Parathyroid adenoma (tissue), 2 donors: ENCODE measurements around the gene TSPAN10.
A peak's percentile ranks its signal among the peaks of the same experiment; 100 is the strongest.

Experiments used
- H2AFZ ChIP-seq: fragments of 300-600 bp; sonication (generic); one replicate; pipeline ENCODE4 v1.7.0; 2017; ENCODE audit warnings: antibody characterized with exemption, mild to moderate bottlenecking
- H3K27ac ChIP-seq: fragments of 300-600 bp; sonication (generic); one replicate; pipeline ENCODE4 v1.7.0; 2017
- H3K27me3 ChIP-seq: fragments of 300-600 bp; sonication (generic); one replicate; pipeline ENCODE4 v1.7.0; 2017; ENCODE audit warnings: low read length; ENCODE audit not compliant: control insufficient read depth, insufficient read depth
- H3K36me3 ChIP-seq: fragments of 300-600 bp; sonication (generic); one replicate; pipeline ENCODE4 v1.7.0; 2017; ENCODE audit warnings: low read length; ENCODE audit not compliant: control insufficient read depth, insufficient read depth
- H3K4me1 ChIP-seq: fragments of 300-600 bp; sonication (generic); one replicate; pipeline ENCODE4 v1.7.0; 2017; ENCODE audit warnings: control low read depth
- H3K4me2 ChIP-seq: fragments of 300-600 bp; sonication (generic); one replicate; pipeline ENCODE4 v1.7.0; 2017; ENCODE audit warnings: low read length
- H3K4me3 ChIP-seq: fragments of 300-600 bp; sonication (generic); one replicate; pipeline ENCODE4 v1.7.0; 2017; ENCODE audit warnings: low read depth, low read length
- H3K79me2 ChIP-seq: fragments of 300-600 bp; sonication (generic); one replicate; pipeline ENCODE4 v1.7.0; 2017; ENCODE audit warnings: control low read depth
- H3K9ac ChIP-seq: fragments of 300-600 bp; sonication (generic); one replicate; pipeline ENCODE4 v1.7.0; 2017; ENCODE audit warnings: mild to moderate bottlenecking
- H3K9me3 ChIP-seq: fragments of 300-600 bp; sonication (generic); one replicate; pipeline ENCODE4 v1.7.0; 2017; ENCODE audit warnings: low read length; ENCODE audit not compliant: control insufficient read depth
- CTCF ChIP-seq: fragments of 300-600 bp; sonication (generic); IDR thresholded peaks from one replicate; pipeline ENCODE4 v1.7.0; 2017; ENCODE audit warnings: antibody characterized with exemption, mild to moderate bottlenecking
- donor health status: primary hyperparathyroidism.

Gene TSPAN10

GRCh38 chr17:81684442-81684911 lies 47.5 kb downstream of the TSPAN10 start:
- peaks cover 55% of the 10 kb centered on the region for H3K79me2 ChIP-seq
- no peaks in the 10 kb centered on the region for H3K9me3 ChIP-seq
- H3K4me2 ChIP-seq = peak overlapping the region; percentile 88
- no peaks in the 10 kb centered on the region for H3K27me3 ChIP-seq
- TF ChIP-seq CTCF = no peak
- peaks cover 11% of the 10 kb centered on the region for H3K4me1 ChIP-seq
- H3K27ac ChIP-seq = no peak overlapping the region
- peak overlapping the region; percentile 72 for H3K4me3 ChIP-seq
- peak overlapping the region; percentile 3 for H3K9ac ChIP-seq
- no peaks in the 10 kb centered on the region for H3K36me3 ChIP-seq
- peak overlapping the region; percentile 86 for H2AFZ ChIP-seq

GRCh38 chr17:81685108-81685507 lies 48.1 kb downstream of the TSPAN10 start:
- Histone ChIP-seq H3K27me3 (no peaks in the 10 kb centered on the region), H3K9me3 (no peaks in the 10 kb centered on the region), H3K9ac (no peak overlapping the region), H2AFZ (no peak overlapping the region), H3K4me2 (peak overlapping the region; percentile 88), H3K27ac (no peak overlapping the region), H3K4me1 (peaks cover 11% of the 10 kb centered on the region), H3K79me2 (peaks cover 55% of the 10 kb centered on the region), H3K4me3 (peak overlapping the region; percentile 72), H3K36me3 (no peaks in the 10 kb centered on the region)
- TF ChIP-seq CTCF = no peak

GRCh38 chr17:81686614-81687013 lies 49.6 kb downstream of the TSPAN10 start:
- Histone ChIP-seq H3K27ac (no peak overlapping the region), H3K36me3 (no peaks in the 10 kb centered on the region)

GRCh38 chr17:81687770-81688541 lies 51.0 kb downstream of the TSPAN10 start:
- Histone ChIP-seq H3K4me1 (peaks cover 11% of the 10 kb centered on the region), H3K27me3 (no peaks in the 10 kb centered on the region), H3K9ac (no peak overlapping the region), H3K4me3 (no peak overlapping the region), H3K36me3 (no peaks in the 10 kb centered on the region), H3K27ac (no peak overlapping the region), H3K4me2 (no peak overlapping the region), H2AFZ (no peak overlapping the region), H3K9me3 (no peaks in the 10 kb centered on the region), H3K79me2 (peaks cover 61% of the 10 kb centered on the region)
- TF ChIP-seq CTCF = no peak

More at GRCh38 chr17:81686614-81687013, 49.6 kb downstream of the TSPAN10 start:
- Histone ChIP-seq H3K27me3 (no peaks in the 10 kb centered on the region), H3K4me2 (no peak overlapping the region), H3K4me3 (no peak overlapping the region), H3K9me3 (no peaks in the 10 kb centered on the region), H3K9ac (no peak overlapping the region), H2AFZ (no peak overlapping the region), H3K4me1 (peaks cover 11% of the 10 kb centered on the region), H3K79me2 (peaks cover 56% of the 10 kb centered on the region)
- TF ChIP-seq CTCF = no peak

GRCh38 chr17:81688616-81689015 lies 51.6 kb downstream of the TSPAN10 start:
- Histone ChIP-seq H3K27ac (no peak overlapping the region), H3K9me3 (no peaks in the 10 kb centered on the region), H3K36me3 (no peaks in the 10 kb centered on the region), H3K4me1 (peaks cover 11% of the 10 kb centered on the region), H3K79me2 (peaks cover 57% of the 10 kb centered on the region), H3K4me2 (no peak overlapping the region), H3K4me3 (no peak overlapping the region), H3K27me3 (no peaks in the 10 kb centered on the region), H2AFZ (no peak overlapping the region), H3K9ac (no peak overlapping the region)
- TF ChIP-seq CTCF = no peak
